SK-N-SH (cell line): Measurements from ENCODE around the gene ALDH1L2. TPM values are rescaled to one million over a fixed set of nuclear protein-coding genes. Genes with fewer than 3 reads are reported as not detected.

Experiments
- CTCF ChIA-PET: fragments of 300-600, 350-600 bp; formaldehyde crosslinking; extraction: SDS; loops from one replicate; lab custom pipeline; 2021; lab: Yijun Ruan, JAX
- POLR2A ChIA-PET: fragments of 350-600 bp; sonication (Branson Sonifier 250); formaldehyde crosslinking; extraction: SDS; loops from one replicate; lab custom pipeline; 2020; ENCODE audit warnings: antibody characterized with exemption, inconsistent platforms; lab: Yijun Ruan, JAX
- DNase-seq: peaks from one replicate; pipeline ENCODE4 v3.0.0; 2012
- H2AFZ ChIP-seq: fragments of 200-600 bp; sonication (generic); 2 replicates; pipeline ENCODE4 v1.8.1; 2016; ENCODE audit warnings: antibody characterized with exemption, mild to moderate bottlenecking, low read depth
- H3F3A ChIP-seq: fragments of 200-600 bp; sonication (generic); replicated peaks from 2 replicates; pipeline ENCODE3; 2016; ENCODE audit warnings: antibody characterized with exemption, mild to moderate bottlenecking; ENCODE audit not compliant: insufficient read depth
- H3K27ac ChIP-seq, 2 experiments: fragments of 200-500 bp in 1 of 2; fragments of 200-600 bp in 1 of 2; sonication (Bioruptor generic) in 1 of 2; sonication (generic), shearing (Covaris generic) in 1 of 2; 2 replicates each; pipeline versions ENCODE4 v1.5.1 to v1.6.1; 2014 to 2016; ENCODE audit warnings: low read depth in 2 of 2, inconsistent platforms in 1 of 2, low read length in 1 of 2, mild to moderate bottlenecking in 1 of 2, mixed read lengths in 1 of 2
- H3K27me3 ChIP-seq: fragments of 200-600 bp; sonication (generic), shearing (Covaris generic); 2 replicates; pipeline ENCODE4 v1.6.1; 2016; ENCODE audit warnings: mixed run types; ENCODE audit not compliant: insufficient read depth
- H3K36me3 ChIP-seq, 2 experiments: fragments of 200-500 bp in 1 of 2; fragments of 200-600 bp in 1 of 2; sonication (Bioruptor generic) in 1 of 2; sonication (generic) in 1 of 2; replicated peaks in 1 of 2; 2 replicates each; pipeline versions ENCODE3 to v1.5.1; 2014 to 2016; ENCODE audit warnings: low read length in 1 of 2, mild to moderate bottlenecking in 1 of 2; ENCODE audit not compliant: insufficient read depth in 2 of 2, control insufficient read depth in 1 of 2
- H3K4me1 ChIP-seq, 2 experiments: fragments of 200-500 bp in 1 of 2; fragments of 200-600 bp in 1 of 2; sonication (Bioruptor generic) in 1 of 2; sonication (generic), shearing (Covaris generic) in 1 of 2; 2 replicates each; pipeline versions ENCODE4 v1.5.1 to v1.6.1; 2014 to 2016; ENCODE audit warnings: low read depth in 1 of 2, low read length in 1 of 2, mixed run types in 1 of 2; ENCODE audit not compliant: insufficient read depth in 2 of 2, control insufficient read depth in 1 of 2
- H3K4me2 ChIP-seq: fragments of 200-600 bp; sonication (generic), shearing (Covaris generic); 2 replicates; pipeline ENCODE4 v1.6.1; 2017; ENCODE audit warnings: mixed run types
- H3K4me3 ChIP-seq, 2 experiments: fragments of 200-500 bp in 1 of 2; fragments of 200-600 bp in 1 of 2; sonication (Bioruptor generic) in 1 of 2; sonication (generic), shearing (Covaris generic) in 1 of 2; 2 replicates each; pipeline versions ENCODE4 v1.5.1 to v1.8.1; 2014 to 2016; ENCODE audit warnings: low read depth in 2 of 2, inconsistent platforms in 1 of 2, low read length in 1 of 2, mild to moderate bottlenecking in 1 of 2, mixed read lengths in 1 of 2, moderate library complexity in 1 of 2
- H3K79me2 ChIP-seq: fragments of 200-600 bp; sonication (generic); 2 replicates; pipeline ENCODE4 v1.8.1; 2017; ENCODE audit warnings: mild to moderate bottlenecking; ENCODE audit not compliant: insufficient read depth
- H3K9ac ChIP-seq: fragments of 200-600 bp; sonication (generic); 2 replicates; pipeline ENCODE4 v1.6.1; 2017; ENCODE audit warnings: mixed run types
- H3K9me2 ChIP-seq: fragments of 200-600 bp; sonication (generic); 2 replicates; pipeline ENCODE4 v1.6.1; 2017; ENCODE audit warnings: mixed run types
- H3K9me3 ChIP-seq: fragments of 200-600 bp; sonication (generic); 2 replicates; pipeline ENCODE4 v1.6.1; 2017; ENCODE audit warnings: mixed run types, mild to moderate bottlenecking, moderate library complexity
- H4K20me1 ChIP-seq: fragments of 200-600 bp; sonication (generic); 2 replicates; pipeline ENCODE4 v1.6.1; 2017; ENCODE audit warnings: mild to moderate bottlenecking, mixed run types; ENCODE audit not compliant: insufficient read depth
- ELF1 ChIP-seq: IDR thresholded peaks from 2 replicates; pipeline ENCODE4 v1.4.0; 2012
- EP300 ChIP-seq, 2 experiments: IDR thresholded peaks; 2 replicates each; pipeline versions ENCODE4 v1.4.0 to v1.6.1; 2012; ENCODE audit warnings: borderline replicate concordance in 1 of 2, low read depth in 1 of 2, low read length in 1 of 2
- EZH2phosphoT487 ChIP-seq: fragments of 200-600 bp; sonication (generic); IDR thresholded peaks from 2 replicates; pipeline ENCODE4 v1.6.1; 2017; ENCODE audit warnings: low read depth, mixed run types, mild to moderate bottlenecking, antibody characterized with exemption, moderate library complexity, borderline replicate concordance
- GABPA ChIP-seq: IDR thresholded peaks from 2 replicates; pipeline ENCODE4 v1.4.0; 2012; ENCODE audit warnings: low read depth, mild to moderate bottlenecking
- GATA2 ChIP-seq: sonication (generic); formaldehyde crosslinking; IDR thresholded peaks from 2 replicates; pipeline ENCODE4 v1.5.0; 2020; ENCODE audit warnings: mild to moderate bottlenecking, missing genetic modification reagents
- IRF3 ChIP-seq: fragments of 150-350 bp; IDR thresholded peaks from 2 replicates; pipeline ENCODE4 v1.6.1; 2016; ENCODE audit warnings: mild to moderate bottlenecking, low read depth, low read length
- JUND ChIP-seq: IDR thresholded peaks from 2 replicates; pipeline ENCODE4 v1.4.0; 2012
- MEF2A ChIP-seq: IDR thresholded peaks from 2 replicates; pipeline ENCODE4 v1.4.0; 2012; ENCODE audit warnings: low read depth, borderline replicate concordance
- NRF1 ChIP-seq: IDR thresholded peaks from 2 replicates; pipeline ENCODE4 v1.6.1; 2012; ENCODE audit warnings: low read depth, mild to moderate bottlenecking, low read length
- PBX3 ChIP-seq: IDR thresholded peaks from 2 replicates; pipeline ENCODE4; 2012
- POLR2AphosphoS5 ChIP-seq: IDR thresholded peaks from 2 replicates; pipeline ENCODE4 v1.6.1; 2012; ENCODE audit warnings: low read depth, low read length
- RAD21 ChIP-seq: IDR thresholded peaks from 2 replicates; pipeline ENCODE4 v1.6.1; 2012; ENCODE audit warnings: mild to moderate bottlenecking, low read length
- RCOR1 ChIP-seq: fragments of 150-350 bp; IDR thresholded peaks from 2 replicates; pipeline ENCODE4 v1.6.1; 2017; ENCODE audit warnings: antibody characterized with exemption, low read length
- RFX5 ChIP-seq: IDR thresholded peaks from 2 replicates; pipeline ENCODE4 v1.6.1; 2012; ENCODE audit warnings: mild to moderate bottlenecking, improper control_type of control experiment, low read length
- RXRA ChIP-seq: IDR thresholded peaks from 2 replicates; pipeline ENCODE4 v1.4.0; 2012; ENCODE audit warnings: low read depth, mild to moderate bottlenecking, borderline replicate concordance
- TEAD4 ChIP-seq: IDR thresholded peaks from 2 replicates; pipeline ENCODE4 v1.4.0; 2012; ENCODE audit warnings: mild to moderate bottlenecking, borderline replicate concordance; ENCODE audit not compliant: insufficient read depth
- USF1 ChIP-seq: IDR thresholded peaks from 2 replicates; pipeline ENCODE4 v1.4.0; 2012; ENCODE audit warnings: low read depth, borderline replicate concordance
- USF2 ChIP-seq: fragments of 150-350 bp; IDR thresholded peaks from 2 replicates; pipeline ENCODE4 v1.6.1; 2017; ENCODE audit warnings: antibody characterized with exemption, low read length, low read depth, borderline replicate concordance
- YY1 ChIP-seq: IDR thresholded peaks from 2 replicates; pipeline ENCODE4 v1.4.0; 2012; ENCODE audit warnings: low read depth, mild to moderate bottlenecking
- WGBS: methylation state at CpG from one replicate; pipeline ENCODE4 v1.1.6; 2017; ENCODE audit warnings: low lambda C conversion rate; 5-methylcytosine and 5-hydroxymethylcytosine counted together
- polyA plus RNA-seq, 3 experiments: library from polyadenylated mRNA; depleted of rRNA; stranded (reverse); fragments of >200 nt; gene quantifications; 2 replicates each; pipeline ENCODE4 v1.2.3, GENCODE V29; 2012

Gene ALDH1L2
- polyA plus RNA-seq, 1 of the 3 experiments (the other 2 are of a cell fraction) = 1.9 TPM

GRCh38 chr12:105077435-105077834 lies 6.8 kb downstream of the ALDH1L2 start:
- H3K27ac ChIP-seq = no peak overlapping the region
- TF ChIP-seq USF1 (no peak), RCOR1 (no peak), RXRA (no peak), JUND (no peak), GABPA (no peak), RAD21 (no peak), RFX5 (no peak), POLR2AphosphoS5 (no peak), TEAD4 (no peak), EP300 (IDR thresholded peaks at IDR 0.05; ENCODE audit: borderline replicate concordance in 1 of 2, low read depth in 1 of 2, low read length in 1 of 2) (no peak), EZH2phosphoT487 (no peak), YY1 (no peak), NRF1 (no peak), PBX3 (no peak), USF2 (no peak), ELF1 (no peak)
- ChIA-PET CTCF (no interaction called here), POLR2A (no interaction called here)
- no peak overlapping the region for H3K4me3 ChIP-seq
- H3F3A ChIP-seq = no peaks in the 10 kb centered on the region
- H3K9me2 ChIP-seq = no peaks in the 10 kb centered on the region
- no peaks in the 10 kb centered on the region for H3K36me3 ChIP-seq
- H3K27me3 ChIP-seq = no peaks in the 10 kb centered on the region
- no peak for DNase-seq
- no peak overlapping the region for H3K9ac ChIP-seq
- H3K79me2 ChIP-seq = no peaks in the 10 kb centered on the region
- H4K20me1 ChIP-seq = no peaks in the 10 kb centered on the region
- no peak overlapping the region for H2AFZ ChIP-seq
- no peaks in the 10 kb centered on the region for H3K4me1 ChIP-seq
- H3K9me3 ChIP-seq = no peaks in the 10 kb centered on the region
- WGBS = 91% methylated on average over 7 of the region's 7 CpGs
- no peak overlapping the region for H3K4me2 ChIP-seq

- H3F3A ChIP-seq = no peaks in the 10 kb centered on the region
- no peaks in the 10 kb centered on the region for H4K20me1 ChIP-seq
- ChIA-PET POLR2A (no interaction called here), CTCF (interaction anchor here (1.1 to 2.1 kb wide), 2 partner anchors 15 to 24 kb away, joined by 4 to 6 read pairs; no protein-coding TSS in a partner anchor)
- no peak overlapping the region for H3K9ac ChIP-seq
- no peak overlapping the region for H3K4me3 ChIP-seq
- H2AFZ ChIP-seq = no peak overlapping the region
- no peaks in the 10 kb centered on the region for H3K4me1 ChIP-seq
- H3K27ac ChIP-seq = no peak overlapping the region
- no peaks in the 10 kb centered on the region for H3K9me2 ChIP-seq
- no peak overlapping the region for H3K4me2 ChIP-seq
- DNase-seq = no peak
- no peaks in the 10 kb centered on the region for H3K36me3 ChIP-seq
- no peak for TF ChIP-seq GATA2 (CRISPR knock-in tag)
- TF ChIP-seq TEAD4 = no peak
- TF ChIP-seq IRF3 = no peak
- TF ChIP-seq JUND = no peak
- no peak for TF ChIP-seq NRF1
- no peak for TF ChIP-seq RXRA
- TF ChIP-seq PBX3 = no peak
- TF ChIP-seq MEF2A = no peak
- H3K27me3 ChIP-seq = no peaks in the 10 kb centered on the region
- WGBS = 95% methylated on average over 3 of the region's 3 CpGs
- no peaks in the 10 kb centered on the region for H3K9me3 ChIP-seq
- no peaks in the 10 kb centered on the region for H3K79me2 ChIP-seq
Observed at GRCh38 chr12:105076913-105077312, 7.3 kb downstream of the ALDH1L2 start.
